KOPT-K1 (cell line): ENCODE data around the gene FAM177A1.
"Not testable (repeated sequence)": the region's sequence is repeated elsewhere in the genome, so short reads cannot be mapped to it uniquely, and the experiment has no call there.

Source experiments
- H3K27ac ChIP-seq: fragments of 200-600 bp; sonication (generic); 2 replicates; pipeline ENCODE4 v1.5.1; 2016; ENCODE audit warnings: antibody characterized with exemption, mild to moderate bottlenecking, low read depth, low read length; ENCODE audit not compliant: poor library complexity, severe bottlenecking
- H3K36me3 ChIP-seq: fragments of 200-600 bp; sonication (generic); 2 replicates; pipeline ENCODE4 v1.5.1; 2017; ENCODE audit warnings: antibody characterized with exemption, mild to moderate bottlenecking, low read length, moderate library complexity; ENCODE audit not compliant: insufficient read depth
- H3K9me3 ChIP-seq: fragments of 200-600 bp; sonication (generic); 2 replicates; pipeline ENCODE4 v1.5.1; 2017; ENCODE audit warnings: antibody characterized with exemption, low read length, mild to moderate bottlenecking; ENCODE audit not compliant: insufficient read depth, poor library complexity, severe bottlenecking

The FAM177A1 gene, protein sequence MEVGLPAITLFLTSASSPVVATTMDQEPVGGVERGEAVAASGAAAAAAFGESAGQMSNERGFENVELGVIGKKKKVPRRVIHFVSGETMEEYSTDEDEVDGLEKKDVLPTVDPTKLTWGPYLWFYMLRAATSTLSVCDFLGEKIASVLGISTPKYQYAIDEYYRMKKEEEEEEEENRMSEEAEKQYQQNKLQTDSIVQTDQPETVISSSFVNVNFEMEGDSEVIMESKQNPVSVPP

DNA sequence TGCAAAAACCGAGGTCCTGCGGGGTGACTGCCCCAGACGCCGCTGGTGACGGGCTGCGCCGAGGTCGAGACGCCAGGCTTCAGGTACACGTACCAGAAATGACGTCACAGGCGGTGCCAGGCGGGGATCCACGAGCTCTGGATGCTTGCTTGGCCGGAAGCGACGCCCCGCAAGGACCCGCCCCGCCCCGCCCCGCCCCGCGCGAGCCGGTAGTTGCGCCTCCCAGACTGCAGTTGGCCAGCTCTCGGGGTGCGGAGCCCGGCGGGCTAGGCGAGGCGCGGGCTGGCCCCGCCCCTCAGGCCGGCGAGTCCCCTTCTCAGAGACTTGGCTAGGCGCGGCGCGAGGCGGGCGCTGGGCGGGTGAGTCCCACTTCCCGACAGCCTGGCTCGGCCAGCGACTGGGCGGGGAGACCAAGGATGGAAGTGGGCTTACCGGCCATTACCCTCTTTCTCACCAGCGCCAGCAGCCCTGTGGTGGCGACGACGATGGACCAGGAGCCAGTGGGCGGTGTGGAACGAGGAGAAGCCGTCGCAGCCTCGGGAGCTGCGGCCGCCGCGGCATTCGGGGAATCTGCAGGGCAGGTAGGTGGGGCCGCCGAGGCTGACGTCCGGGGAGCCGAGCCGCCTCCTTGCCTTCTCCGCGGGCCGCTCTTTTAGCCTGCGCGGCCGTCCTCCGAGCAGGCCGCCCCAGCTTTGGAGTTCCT is at the start of gene FAM177A1:
TSS of gene FAM177A1 (plus strand) at position 225 of the 703 bp plus-strand sequence. CDS start at position 417, 192 bp downstream.
- Histone ChIP-seq H3K27ac (peak within 1 kb of the TSS; percentile 73), H3K9me3 (no peaks in the 10 kb centered on the region)

DNA sequence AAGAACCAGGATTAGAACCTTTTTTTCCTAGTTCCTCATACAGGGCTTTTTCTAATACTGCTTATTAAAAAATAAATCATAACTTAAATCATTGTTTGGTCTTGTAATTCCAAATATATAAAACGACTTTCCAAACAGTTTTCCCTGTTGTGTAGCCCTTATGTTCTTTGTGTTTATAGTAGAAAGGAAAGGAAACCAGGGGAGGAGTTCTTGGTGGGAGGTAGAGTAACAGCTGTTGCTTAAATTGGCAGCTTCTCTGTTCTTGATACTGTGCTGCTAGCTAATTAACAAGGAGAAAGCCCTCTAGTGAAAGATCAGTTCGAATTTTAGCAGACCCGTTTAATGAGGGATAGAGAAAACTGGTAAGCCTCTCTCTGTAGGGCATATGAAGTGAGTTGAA is 48.3 kb upstream of the FAM177A1 start:
- Histone ChIP-seq H3K36me3 (peaks cover 47% of the 10 kb centered on the region), H3K9me3 (no peaks in the 10 kb centered on the region), H3K27ac (no peak overlapping the region)

More for the DNA sequence above, at the start of gene FAM177A1:
- H3K36me3 ChIP-seq: 0 out of 2 replicates have a peak, but pooled peaks cover 9% of the 10 kb centered on the region

DNA sequence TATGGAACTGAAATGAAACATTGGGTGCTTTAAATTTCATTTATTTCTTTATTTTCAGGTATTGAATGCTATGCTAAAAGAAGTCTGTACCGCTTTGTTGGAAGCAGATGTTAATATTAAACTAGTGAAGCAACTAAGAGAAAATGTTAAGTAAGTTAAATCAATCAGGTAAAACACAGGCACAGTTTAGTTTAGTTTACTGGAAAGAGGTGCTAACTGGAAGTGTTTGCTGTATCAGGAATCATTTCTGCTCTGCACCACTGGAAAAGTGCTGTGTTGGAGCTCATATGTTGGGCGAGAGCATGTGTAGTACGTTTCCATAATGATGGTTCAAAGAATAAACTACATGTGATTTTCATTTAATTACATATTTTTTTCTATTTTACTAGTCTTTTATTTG is 46.6 kb upstream of the FAM177A1 start:
- peaks cover 62% of the 10 kb centered on the region for H3K36me3 ChIP-seq
- no peak overlapping the region for H3K27ac ChIP-seq

DNA sequence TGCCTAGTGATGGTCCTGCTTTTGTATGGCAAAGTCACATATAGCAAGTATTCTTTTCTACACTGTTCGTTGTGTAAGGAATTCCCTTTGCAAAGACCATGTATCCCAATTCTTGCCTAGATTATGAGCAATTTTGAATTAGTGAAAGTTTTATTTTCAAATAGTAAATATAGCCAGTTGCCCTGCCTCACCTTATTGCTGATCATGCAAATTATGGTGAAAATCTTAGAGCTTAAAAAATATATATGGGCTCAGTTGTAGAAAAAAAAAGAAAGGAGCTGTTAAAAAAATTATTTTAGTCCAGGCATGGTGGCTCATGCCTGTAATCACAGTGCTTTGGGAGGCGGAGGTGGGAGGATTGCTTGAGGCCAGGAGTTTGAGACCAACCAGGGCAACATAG is 44.5 kb upstream of the FAM177A1 start:
- Histone ChIP-seq H3K9me3 (no peaks in the 10 kb centered on the region), H3K36me3 (peaks cover 73% of the 10 kb centered on the region), H3K27ac (no peak overlapping the region)

More for the DNA sequence above, 46.6 kb upstream of the FAM177A1 start:
- no peaks in the 10 kb centered on the region for H3K9me3 ChIP-seq

GRCh38 chr14:35004839-35005238 is 41.2 kb upstream of the FAM177A1 start:
- Histone ChIP-seq H3K36me3 (peaks cover 72% of the 10 kb centered on the region), H3K27ac (no peak overlapping the region), H3K9me3 (no peaks in the 10 kb centered on the region)

- H3K36me3 ChIP-seq: peaks cover 95% of the 10 kb centered on the region
- H3K9me3 ChIP-seq: no peaks in the 10 kb centered on the region
- H3K27ac ChIP-seq: no peak overlapping the region
Observed at GRCh38 chr14:35016568-35016967, 29.5 kb upstream of the FAM177A1 start.

DNA sequence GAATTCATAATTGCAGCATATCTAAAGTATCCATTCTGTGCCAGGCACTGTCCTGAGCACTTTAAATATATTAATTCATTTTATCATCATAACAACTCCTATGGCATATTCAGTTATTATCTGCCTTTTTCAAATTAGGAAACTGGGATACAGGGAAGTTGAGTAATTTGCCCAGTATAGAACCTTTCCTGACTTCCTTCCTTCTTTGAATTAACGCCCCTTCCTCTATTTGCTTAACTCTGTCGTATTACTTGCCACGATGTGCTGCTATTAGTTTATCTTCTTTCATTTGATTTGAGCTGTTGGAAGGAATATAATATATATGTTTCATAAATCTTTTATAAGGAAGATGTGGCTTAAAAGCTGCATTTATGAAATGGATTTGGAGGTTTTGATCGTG is 25.4 kb upstream of the FAM177A1 start:
- Histone ChIP-seq H3K27ac (no peak overlapping the region), H3K36me3 (peaks cover 94% of the 10 kb centered on the region), H3K9me3 (no peaks in the 10 kb centered on the region)

DNA sequence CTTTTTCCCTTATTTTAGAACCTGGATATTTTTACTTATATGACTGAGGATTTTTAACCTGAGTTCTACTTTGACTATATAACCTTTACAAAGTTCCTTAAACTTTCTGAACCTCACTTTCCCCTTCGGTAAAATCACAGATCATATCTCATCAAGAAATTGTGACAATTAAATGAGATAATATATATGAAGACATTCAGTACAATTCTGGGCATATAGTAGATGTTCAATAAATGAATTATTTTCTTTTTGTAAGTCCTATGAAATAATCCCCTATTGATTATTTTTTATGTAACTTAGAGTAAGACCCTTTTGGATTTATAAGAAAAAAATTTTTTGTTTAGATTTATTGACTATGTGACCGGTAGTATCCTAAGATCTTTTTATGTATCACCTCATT is 17.6 kb upstream of the FAM177A1 start:
- H3K36me3 ChIP-seq: peaks cover 94% of the 10 kb centered on the region
- no peak overlapping the region for H3K27ac ChIP-seq
- peaks cover 11% of the 10 kb centered on the region for H3K9me3 ChIP-seq

- Histone ChIP-seq H3K36me3 (peaks cover 65% of the 10 kb centered on the region), H3K9me3 (peaks cover 29% of the 10 kb centered on the region), H3K27ac (no peak overlapping the region)
Observed at GRCh38 chr14:35032562-35032961, 13.5 kb upstream of the FAM177A1 start.

DNA sequence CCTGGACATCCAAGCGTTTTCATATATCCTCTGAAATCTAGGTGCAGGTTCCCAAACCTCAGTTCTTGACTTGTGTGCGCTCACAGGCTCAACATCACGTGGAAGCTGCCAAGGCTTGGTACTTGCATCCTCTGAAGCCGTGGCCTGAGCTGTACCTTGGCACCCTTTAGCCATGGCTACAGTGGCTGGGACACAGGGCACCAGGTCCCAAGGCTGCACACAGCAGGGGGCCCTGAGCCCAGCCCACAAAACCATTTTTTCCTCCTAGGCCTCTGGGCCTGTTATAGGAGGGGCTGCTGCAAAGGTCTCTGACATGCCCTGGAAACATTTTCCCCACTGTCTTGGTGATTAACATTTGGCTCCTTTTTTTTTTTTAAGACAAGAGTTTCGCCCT is 11.6 kb upstream of the FAM177A1 start:
- H3K36me3 ChIP-seq: peaks cover 47% of the 10 kb centered on the region
- no peak overlapping the region for H3K27ac ChIP-seq

GRCh38 chr14:35034944-35035554 is 11.0 kb upstream of the FAM177A1 start:
- H3K27ac ChIP-seq: not testable (repeated sequence)
- Histone ChIP-seq H3K9me3 (peaks cover 29% of the 10 kb centered on the region), H3K36me3 (peaks cover 42% of the 10 kb centered on the region)

More for the DNA sequence above, 11.6 kb upstream of the FAM177A1 start:
- peaks cover 29% of the 10 kb centered on the region for H3K9me3 ChIP-seq

GRCh38 chr14:35038312-35038711 is 7.8 kb upstream of the FAM177A1 start:
- peaks cover 12% of the 10 kb centered on the region for H3K36me3 ChIP-seq
- not testable (repeated sequence) for H3K27ac ChIP-seq
- peaks cover 19% of the 10 kb centered on the region for H3K9me3 ChIP-seq

- H3K36me3 ChIP-seq: no peaks in the 10 kb centered on the region
- no peak overlapping the region for H3K27ac ChIP-seq
- H3K9me3 ChIP-seq: no peaks in the 10 kb centered on the region
Observed at GRCh38 chr14:35042632-35043031, 3.4 kb upstream of the FAM177A1 start.

- no peak overlapping the region for H3K27ac ChIP-seq
- H3K36me3 ChIP-seq: no peaks in the 10 kb centered on the region
- H3K9me3 ChIP-seq: no peaks in the 10 kb centered on the region
Observed at GRCh38 chr14:35043046-35043445, 3.0 kb upstream of the FAM177A1 start.

DNA sequence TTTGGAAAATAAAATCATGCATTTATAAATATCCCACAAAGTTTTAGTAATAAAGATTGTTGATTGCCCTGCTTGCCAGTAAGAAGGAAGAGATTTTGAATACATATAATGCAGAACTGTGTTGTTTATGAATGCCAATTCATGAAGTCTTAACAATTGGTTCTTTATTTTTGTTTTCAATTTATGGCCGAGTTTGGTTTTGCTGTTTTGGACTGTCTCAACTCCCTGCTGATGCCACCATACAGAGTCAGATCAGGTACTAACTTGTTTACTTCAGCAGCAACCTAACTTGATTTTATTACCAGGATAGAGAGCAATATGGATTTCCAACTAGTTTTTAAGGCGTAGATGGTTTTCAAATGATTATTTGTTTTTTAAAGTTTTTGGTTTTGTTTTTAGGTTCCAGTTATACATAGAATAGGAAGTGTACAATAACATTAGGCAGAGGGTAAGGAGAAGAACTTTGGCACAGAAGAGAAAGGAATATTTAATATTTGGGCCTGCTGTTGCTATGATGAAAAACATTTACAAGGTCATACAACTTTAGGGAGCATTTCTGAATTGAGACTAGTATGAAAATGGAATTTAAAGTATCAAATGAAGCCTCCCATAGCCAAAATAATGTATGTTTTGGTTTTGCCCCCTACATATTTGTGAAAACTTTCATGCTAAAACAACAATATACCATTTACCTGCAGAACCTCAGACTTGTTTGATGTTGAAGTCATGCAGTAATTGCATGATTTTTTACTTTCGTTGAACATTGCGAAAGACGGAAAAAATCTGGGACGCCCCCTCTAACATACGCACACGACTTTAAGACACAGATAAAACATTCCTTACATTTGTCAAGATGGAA is 904 bp upstream of the FAM177A1 start:
- no peaks in the 10 kb centered on the region for H3K9me3 ChIP-seq
- H3K36me3 ChIP-seq: 0 out of 2 replicates have a peak, but pooled peaks cover 9% of the 10 kb centered on the region
- peak overlapping the region; percentile 73 for H3K27ac ChIP-seq
